WI38 (cell line): ENCODE measurements around the gene BTBD9.

Experiments
- H3K4me3 ChIP-seq: 2 replicates; pipeline ENCODE4 v1.5.1; 2011; ENCODE audit warnings: low read depth, mild to moderate bottlenecking, control low read depth, low read length
- TF ChIP-seq, protein P1 (sequence below): IDR thresholded peaks from 2 replicates; pipeline ENCODE4 v1.5.1; 2012; ENCODE audit warnings: low read depth, mild to moderate bottlenecking, control low read depth, low read length

BTBD9 gene

DNA sequence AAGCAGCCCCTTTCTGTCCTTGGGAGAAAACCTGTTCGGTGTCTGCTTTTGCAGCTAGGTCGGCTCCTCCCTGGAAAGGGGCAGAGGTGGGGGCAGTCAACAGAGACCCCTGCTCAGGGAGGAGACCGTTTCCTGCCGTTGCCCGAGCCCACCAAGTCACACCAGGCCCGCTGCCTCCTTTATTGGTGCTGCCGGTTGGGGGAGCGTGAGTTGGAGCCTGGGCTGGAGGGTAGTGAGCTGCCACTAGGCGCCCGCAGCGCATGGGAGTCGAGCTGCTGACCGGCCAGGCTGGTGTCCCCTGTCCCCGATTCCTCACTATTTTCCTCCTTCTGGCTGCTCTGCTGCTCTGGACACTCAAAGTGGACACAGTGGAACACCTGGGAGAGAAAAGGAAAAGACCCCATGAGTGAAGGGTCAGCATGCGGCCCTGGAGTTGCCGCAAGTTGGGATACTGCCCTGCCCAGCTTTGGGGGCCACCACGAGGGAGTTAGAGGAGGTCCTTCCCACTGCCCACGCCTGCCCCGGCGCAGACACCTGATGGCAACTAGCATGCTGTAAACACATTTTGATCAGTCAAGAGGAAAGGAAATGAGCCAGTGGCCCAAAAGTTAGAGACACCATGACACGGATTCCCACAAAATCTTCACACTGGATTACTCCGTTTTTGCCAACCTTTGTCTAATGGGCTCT lies 464.8 kb downstream of the BTBD9 start:
- TF ChIP-seq, protein P1, sequence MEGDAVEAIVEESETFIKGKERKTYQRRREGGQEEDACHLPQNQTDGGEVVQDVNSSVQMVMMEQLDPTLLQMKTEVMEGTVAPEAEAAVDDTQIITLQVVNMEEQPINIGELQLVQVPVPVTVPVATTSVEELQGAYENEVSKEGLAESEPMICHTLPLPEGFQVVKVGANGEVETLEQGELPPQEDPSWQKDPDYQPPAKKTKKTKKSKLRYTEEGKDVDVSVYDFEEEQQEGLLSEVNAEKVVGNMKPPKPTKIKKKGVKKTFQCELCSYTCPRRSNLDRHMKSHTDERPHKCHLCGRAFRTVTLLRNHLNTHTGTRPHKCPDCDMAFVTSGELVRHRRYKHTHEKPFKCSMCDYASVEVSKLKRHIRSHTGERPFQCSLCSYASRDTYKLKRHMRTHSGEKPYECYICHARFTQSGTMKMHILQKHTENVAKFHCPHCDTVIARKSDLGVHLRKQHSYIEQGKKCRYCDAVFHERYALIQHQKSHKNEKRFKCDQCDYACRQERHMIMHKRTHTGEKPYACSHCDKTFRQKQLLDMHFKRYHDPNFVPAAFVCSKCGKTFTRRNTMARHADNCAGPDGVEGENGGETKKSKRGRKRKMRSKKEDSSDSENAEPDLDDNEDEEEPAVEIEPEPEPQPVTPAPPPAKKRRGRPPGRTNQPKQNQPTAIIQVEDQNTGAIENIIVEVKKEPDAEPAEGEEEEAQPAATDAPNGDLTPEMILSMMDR, result no peak
- no peak overlapping the region for H3K4me3 ChIP-seq

DNA sequence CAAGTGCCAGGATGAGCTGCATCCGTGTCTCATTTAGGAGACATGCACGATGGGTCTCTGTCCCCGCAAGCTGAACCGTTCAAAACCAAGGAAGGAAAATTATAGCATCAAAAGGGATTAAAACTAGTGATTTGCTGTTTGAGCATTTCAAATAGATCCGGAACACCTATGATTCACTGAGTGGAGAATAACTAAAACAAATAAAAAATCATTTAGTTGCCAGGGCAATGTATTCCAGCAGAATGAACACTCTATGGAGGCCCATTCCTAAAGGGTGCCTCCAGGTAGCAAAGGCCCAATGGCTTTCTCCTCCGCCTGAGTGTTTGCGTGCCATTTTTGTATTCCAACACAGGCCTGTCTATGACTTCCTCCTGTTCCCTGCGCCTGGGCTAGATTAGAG lies 465.4 kb downstream of the BTBD9 start:
- no peak overlapping the region for H3K4me3 ChIP-seq

DNA sequence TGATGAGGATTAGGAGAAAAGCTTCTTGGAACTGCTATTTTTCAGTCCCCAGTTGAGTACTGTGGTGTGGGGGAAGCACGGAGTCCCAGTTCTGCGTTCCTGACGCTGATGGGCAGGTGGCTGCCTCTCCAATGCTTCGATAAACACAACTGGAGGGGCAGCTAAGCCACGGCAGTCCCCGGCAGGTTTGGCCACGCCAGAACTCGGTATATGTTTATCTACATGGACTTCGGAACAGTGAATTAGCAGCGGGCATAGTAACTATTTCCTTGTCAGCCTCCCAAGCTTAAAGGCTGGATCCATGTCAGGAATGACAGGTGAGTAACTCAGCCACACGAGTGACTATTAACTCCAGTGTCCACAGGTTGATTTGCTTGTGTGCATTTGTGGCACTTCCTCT lies 465.8 kb downstream of the BTBD9 start:
- TF ChIP-seq, protein P1, result no peak
- H3K4me3 ChIP-seq, result no peak overlapping the region

More for the DNA sequence above, 465.4 kb downstream of the BTBD9 start:
- TF ChIP-seq, protein P1, result no peak

DNA sequence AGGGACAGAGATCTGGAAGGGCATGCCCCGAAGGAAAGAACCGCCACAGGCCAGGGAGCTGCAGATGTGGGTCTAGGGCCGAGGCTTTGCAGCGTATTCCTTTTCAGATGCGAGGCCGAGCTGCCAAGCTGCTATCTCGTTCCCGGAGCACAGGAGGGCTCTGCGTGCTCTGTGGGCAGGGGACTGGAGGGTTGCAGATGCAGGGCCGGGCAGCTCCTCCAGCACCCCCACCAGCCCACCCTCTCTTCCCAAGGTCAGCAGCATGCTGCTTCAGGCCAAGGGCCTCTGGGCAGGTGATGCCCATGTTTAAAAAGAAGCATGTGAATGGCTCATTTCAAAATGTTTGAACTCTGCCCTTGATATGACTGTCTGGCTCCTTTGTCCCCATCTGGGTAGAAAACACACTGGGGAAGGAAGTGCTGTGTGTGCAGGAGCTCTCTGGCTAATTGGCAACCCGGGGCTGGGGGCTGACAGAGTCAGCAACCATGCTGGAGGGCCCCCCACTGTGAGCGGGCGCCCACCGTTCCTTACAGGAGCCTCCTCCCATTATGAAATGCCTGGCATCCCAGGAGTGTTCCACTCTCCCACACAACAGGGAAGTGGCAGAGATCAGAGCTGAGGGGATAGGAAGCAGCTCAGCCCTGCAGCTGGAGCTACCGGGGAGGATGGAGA lies 466.9 kb downstream of the BTBD9 start:
- TF ChIP-seq, protein P1, result no peak
- H3K4me3 ChIP-seq, result no peak overlapping the region

DNA sequence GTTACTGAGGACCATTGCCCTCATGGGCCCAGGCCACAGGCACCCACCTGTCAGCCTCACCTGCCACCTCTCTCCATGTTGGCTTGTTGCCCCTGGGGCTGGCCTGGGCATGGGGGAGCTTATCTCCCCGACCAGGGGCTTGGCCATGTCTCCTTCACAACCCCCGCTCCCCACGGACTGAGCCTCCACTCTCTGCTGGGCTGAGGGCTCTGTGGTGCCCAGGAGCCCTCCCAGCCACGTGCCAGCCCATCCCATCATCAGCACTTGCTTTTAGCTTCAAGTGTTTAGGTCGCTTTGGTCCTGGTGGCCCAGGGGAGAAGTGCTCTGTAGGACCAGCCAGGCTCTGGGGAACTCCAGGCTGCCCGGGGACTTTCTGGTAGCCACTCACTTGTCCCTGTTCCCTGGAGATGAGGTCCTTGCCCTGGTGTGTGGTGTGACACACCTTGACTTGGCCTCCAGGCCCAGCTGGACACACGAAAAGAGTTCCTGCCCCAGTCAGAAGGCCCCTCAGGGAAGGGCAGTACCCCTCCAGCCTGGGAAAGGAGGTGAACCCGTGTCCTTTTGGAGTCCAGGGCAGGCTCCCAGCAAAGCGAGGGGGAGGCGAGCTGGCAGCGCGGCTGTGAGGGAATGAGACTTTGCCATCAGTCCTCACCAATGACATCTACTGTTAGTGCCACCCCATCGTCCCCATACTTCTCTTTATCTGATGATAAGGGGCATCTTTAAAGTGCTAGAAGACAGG lies 467.6 kb downstream of the BTBD9 start:
- H3K4me3 ChIP-seq, result no peak overlapping the region
- TF ChIP-seq, protein P1, result no peak

DNA sequence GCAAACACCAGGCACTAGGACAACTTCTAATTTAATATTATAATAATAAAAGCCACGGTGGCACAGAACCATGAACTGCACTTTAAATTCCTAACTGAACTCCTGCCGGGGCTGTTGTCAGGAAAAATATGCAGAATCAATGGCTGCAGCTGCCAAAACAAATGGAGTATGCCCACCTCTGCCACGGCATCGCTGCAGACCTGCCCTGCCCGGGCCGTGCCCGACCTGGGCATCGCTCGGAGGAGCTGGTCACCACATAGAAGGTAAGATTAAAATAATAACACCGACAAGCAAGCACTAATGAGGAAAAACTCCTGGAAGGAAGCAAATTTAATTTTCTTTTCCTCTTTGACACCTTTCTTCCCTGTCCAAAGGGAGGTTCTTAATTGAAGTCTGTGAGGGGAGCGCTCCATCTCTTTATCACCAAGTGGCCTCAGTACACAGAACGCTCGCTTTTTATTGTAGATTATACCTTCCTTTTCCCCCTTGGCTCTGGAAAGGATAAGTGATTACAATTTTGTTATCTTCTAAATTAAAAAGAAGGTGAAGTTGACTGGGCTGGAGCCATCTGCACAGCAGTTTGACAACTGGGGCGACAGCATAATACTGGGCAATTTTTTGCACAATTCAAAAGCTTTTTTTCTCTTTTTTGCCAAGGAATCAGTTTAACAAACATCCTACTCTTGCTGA lies 468.9 kb downstream of the BTBD9 start:
- no peak overlapping the region for H3K4me3 ChIP-seq
- TF ChIP-seq, protein P1, result no peak
